KG1 (cell line): ENCODE measurements around the gene OR10AG1.

Experiments used
- DNase-seq: peaks from one replicate; lab custom pipeline; 2025; lab: John Stamatoyannopoulos, UW

OR10AG1 gene, protein sequence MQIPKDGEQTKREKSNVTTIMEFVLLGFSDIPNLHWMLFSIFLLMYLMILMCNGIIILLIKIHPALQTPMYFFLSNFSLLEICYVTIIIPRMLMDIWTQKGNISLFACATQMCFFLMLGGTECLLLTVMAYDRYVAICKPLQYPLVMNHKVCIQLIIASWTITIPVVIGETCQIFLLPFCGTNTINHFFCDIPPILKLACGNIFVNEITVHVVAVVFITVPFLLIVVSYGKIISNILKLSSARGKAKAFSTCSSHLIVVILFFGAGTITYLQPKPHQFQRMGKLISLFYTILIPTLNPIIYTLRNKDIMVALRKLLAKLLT

GRCh38 chr11:55969845-55970244 is at the start of gene OR10AG1:
OR10AG1 (minus strand) TSS chr11:55969945; CDS start chr11:55969907, 38 bp downstream.
- DNase-seq = no peak

DNA sequence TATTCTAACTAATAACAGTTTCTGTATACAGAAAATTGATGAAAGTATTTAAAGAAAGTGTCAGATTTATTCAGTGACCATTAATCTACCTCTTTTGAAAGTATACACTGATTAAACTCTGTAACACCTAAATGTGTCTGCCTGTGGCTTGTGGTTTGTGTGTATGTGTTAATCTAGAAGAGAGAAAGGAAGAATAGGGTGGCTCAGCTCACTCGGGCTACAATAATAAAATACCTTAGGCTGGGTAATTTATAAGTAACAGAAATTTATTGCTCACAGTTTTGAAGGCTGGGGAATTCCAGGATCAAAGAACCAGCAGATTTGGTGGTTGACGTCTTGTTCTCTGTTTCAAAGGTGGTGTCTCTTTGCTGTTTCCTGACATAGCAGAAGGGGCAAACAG is 44.1 kb upstream of the OR10AG1 start:
- no peak for DNase-seq

DNA sequence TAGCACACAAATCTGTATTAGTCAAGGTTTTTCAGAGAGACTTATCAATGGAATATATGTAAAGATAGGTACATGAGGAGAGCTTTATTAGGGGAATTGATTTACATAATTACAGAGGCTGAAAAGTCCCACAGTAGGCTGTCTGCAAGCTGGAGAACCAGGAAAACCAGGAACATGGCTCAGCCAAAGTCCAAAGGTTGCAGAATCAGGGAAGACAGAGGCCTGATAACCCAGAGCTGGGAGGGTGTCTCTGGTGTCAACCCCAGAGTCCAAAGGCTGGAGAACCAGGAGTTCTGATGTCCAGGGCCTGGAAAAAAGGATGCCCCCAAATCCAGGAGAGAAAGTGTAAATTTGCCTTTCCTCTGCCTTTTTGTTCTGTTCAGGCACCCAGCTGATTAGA is 41.0 kb upstream of the OR10AG1 start:
- DNase-seq = no peak

DNA sequence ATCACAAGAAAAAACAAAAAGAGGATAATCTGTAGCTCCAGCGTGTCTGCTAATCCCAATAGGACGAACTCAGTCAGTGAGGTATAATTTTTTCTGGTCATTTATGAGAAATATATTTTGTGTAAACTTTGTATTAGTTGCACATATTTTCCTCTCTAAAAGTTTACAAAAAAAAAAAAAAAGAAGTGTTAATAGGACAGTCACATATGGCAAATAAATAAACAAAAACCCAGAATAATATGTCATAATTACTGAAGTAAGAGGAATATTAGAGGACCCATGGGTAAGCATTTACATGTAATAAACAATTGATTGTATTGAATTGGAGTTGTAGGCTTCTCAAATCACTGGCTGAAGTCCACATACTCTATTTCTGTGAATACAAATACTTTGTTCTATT is 24.8 kb upstream of the OR10AG1 start, which contains the start of gene OR5F1:
OR5F1 (minus strand) TSS at position 101 of the 400 bp plus-strand sequence; CDS start at position 101, 0 bp downstream.
- DNase-seq = no peak

GRCh38 chr11:55970935-55971334 is 1.2 kb upstream of the OR10AG1 start:
- DNase-seq = no peak

DNA sequence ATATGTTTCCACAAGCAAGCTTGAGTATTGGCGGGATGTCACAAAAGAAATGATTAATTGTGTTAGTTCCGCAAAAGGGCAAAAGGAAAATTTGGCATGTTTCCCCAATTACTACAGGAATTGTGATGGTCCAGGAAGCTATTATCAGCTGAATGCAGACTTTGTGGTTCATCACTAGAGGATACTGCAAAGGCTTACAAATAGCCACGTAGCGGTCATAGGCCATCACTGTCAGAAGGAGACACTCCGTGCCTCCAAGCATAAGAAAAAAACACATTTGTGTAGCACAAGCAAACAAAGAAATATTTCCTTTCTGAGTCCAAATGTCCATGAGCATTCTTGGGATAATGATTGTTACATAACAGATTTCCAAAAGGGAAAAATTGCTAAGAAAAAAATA is 1.8 kb downstream of the OR10AG1 start:
- no peak for DNase-seq

DNA sequence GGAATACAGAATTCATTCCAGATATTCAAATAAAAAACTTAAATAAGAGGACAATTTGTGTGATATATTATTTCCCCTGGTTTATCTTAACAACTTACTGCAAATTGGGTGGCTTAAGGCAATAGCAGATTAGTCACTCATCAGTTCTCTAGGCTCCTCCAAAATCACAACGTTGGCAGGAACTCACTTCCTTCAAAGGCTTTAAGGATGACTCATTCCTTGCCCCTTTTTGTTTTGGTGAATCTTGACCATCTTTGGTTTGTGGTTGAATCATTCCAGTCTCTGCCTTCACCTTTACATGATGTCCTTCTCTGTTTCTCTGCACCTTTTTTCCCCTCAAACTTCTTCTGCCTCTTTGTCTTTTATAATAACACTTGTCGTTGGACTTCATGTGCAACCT is 3.4 kb downstream of the OR10AG1 start:
- no peak for DNase-seq

- DNase-seq = no peak
Observed at GRCh38 chr11:55956521-55956920, 13.2 kb downstream of the OR10AG1 start.

- no peak for DNase-seq
Observed at GRCh38 chr11:55949330-55949729, 20.4 kb downstream of the OR10AG1 start.

- DNase-seq = peak; percentile 22
Observed at GRCh38 chr11:55942785-55943392, 26.9 kb downstream of the OR10AG1 start.

- DNase-seq = no peak
Observed at GRCh38 chr11:55936300-55936699, 33.4 kb downstream of the OR10AG1 start, which contains the start of gene OR5I1. OR5I1 (minus strand) TSS chr11:55936400; CDS start chr11:55936400, 0 bp downstream.

GRCh38 chr11:55920537-55920936 is 49.2 kb downstream of the OR10AG1 start:
- no peak for DNase-seq
